Smooth muscle cell (in vitro differentiated cells): ENCODE results near the gene WNT7A. TPM values are rescaled to one million over a fixed set of nuclear protein-coding genes. Genes with fewer than 3 reads are reported as not detected.

Experiments used
- DNase-seq: peaks from one replicate; lab custom pipeline; 2025; ENCODE audit not compliant: unreplicated experiment; lab: John Stamatoyannopoulos, UW
- H2AFZ ChIP-seq: fragments of 200-600 bp; sonication (generic); 2 replicates; pipeline ENCODE4 v1.6.0; 2016; ENCODE audit warnings: antibody characterized with exemption, low read depth, mild to moderate bottlenecking
- H3F3A ChIP-seq: fragments of 200-600 bp; sonication (generic); 2 replicates; pipeline ENCODE4 v1.6.0; 2017; ENCODE audit warnings: antibody characterized with exemption, low read depth
- H3K27ac ChIP-seq: fragments of 200-600 bp; sonication (generic); 2 replicates; pipeline ENCODE4 v1.5.1; 2016; ENCODE audit warnings: low read depth, mild to moderate bottlenecking
- H3K27me3 ChIP-seq: fragments of 200-600 bp; sonication (generic); 2 replicates; pipeline ENCODE4 v1.6.1; 2016; ENCODE audit warnings: low read depth, mild to moderate bottlenecking
- H3K36me3 ChIP-seq: fragments of 200-600 bp; sonication (generic); 2 replicates; pipeline ENCODE4 v1.5.1; 2016; ENCODE audit warnings: low read depth
- H3K4me1 ChIP-seq: fragments of 200-600 bp; sonication (generic); 2 replicates; pipeline ENCODE4 v1.5.1; 2016; ENCODE audit warnings: low read depth
- H3K4me2 ChIP-seq: fragments of 200-600 bp; sonication (generic); 2 replicates; pipeline ENCODE4 v1.6.0; 2016; ENCODE audit warnings: mild to moderate bottlenecking
- H3K4me3 ChIP-seq: fragments of 200-600 bp; sonication (generic); 2 replicates; pipeline ENCODE4 v1.5.1; 2016; ENCODE audit warnings: mild to moderate bottlenecking
- H3K79me2 ChIP-seq: fragments of 200-600 bp; sonication (generic); 2 replicates; pipeline ENCODE4 v1.6.0; 2016; ENCODE audit warnings: low read depth, mild to moderate bottlenecking
- H3K9ac ChIP-seq: fragments of 200-600 bp; sonication (generic); 2 replicates; pipeline ENCODE4 v1.6.0; 2016; ENCODE audit warnings: low read depth
- H3K9me3 ChIP-seq: fragments of 200-600 bp; sonication (generic); replicated peaks from 2 replicates; pipeline ENCODE4 v1.5.1; 2016; ENCODE audit warnings: low read depth
- H4K20me1 ChIP-seq: fragments of 200-600 bp; sonication (generic); 2 replicates; pipeline ENCODE4 v1.6.0; 2016; ENCODE audit warnings: low read depth
- CTCF ChIP-seq: fragments of 200-600 bp; sonication (generic); IDR thresholded peaks from 2 replicates; pipeline ENCODE4 v1.5.1; 2017; ENCODE audit warnings: borderline replicate concordance, mild to moderate bottlenecking, antibody characterized with exemption; ENCODE audit not compliant: insufficient read depth, poor library complexity, severe bottlenecking
- WGBS: methylation state at CpG from one replicate; pipeline ENCODE4 v1.1.7; 2016; ENCODE audit warnings: low lambda C conversion rate; 5-methylcytosine and 5-hydroxymethylcytosine counted together
- polyA plus RNA-seq: library from polyadenylated mRNA; unstranded; fragments of >200 nt; fragmentation: Nextera tagmentation; extraction: Ambion mirVana; gene quantifications from 2 replicates; pipeline ENCODE4 v1.2.1, GENCODE V29; 2016
- total RNA-seq: library from RNA; depleted of rRNA; stranded (reverse); fragments of >200 nt; gene quantifications from 2 replicates; pipeline ENCODE4 v1.2.3, GENCODE V29; 2014

The WNT7A gene
- total and polyA plus RNA-seq, 2 experiments from 2014 or later = 0.18 to 0.24 TPM

DNA sequence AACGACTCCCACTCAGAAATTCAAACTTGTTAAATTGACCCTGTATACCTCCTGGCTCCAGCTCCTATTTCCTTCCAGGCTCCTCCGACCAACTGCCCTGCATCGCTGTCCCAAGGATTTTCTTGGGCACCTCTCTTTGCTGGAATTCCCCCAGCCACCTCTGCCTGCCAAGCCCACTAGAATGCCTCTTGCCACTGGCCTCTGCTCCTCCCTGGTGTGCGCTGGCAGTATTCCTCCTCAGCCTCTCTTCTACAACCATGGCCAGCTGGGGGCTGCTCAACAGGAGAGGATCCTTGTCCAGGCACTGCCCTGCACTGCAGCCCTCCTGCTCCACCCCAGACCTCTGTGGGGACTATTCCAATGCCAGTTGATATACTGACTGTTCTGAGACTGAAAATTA, 7.4 kb downstream of the WNT7A start:
- Histone ChIP-seq H3K36me3 (no peaks in the 10 kb centered on the region), H3K4me2 (no peak overlapping the region), H3F3A (no peaks in the 10 kb centered on the region), H2AFZ (no peak overlapping the region), H3K9ac (no peak overlapping the region), H3K4me3 (no peak overlapping the region), H3K27me3 (peaks cover 50% of the 10 kb centered on the region), H3K27ac (no peak overlapping the region), H3K9me3 (no peaks in the 10 kb centered on the region), H3K4me1 (no peaks in the 10 kb centered on the region), H3K79me2 (no peaks in the 10 kb centered on the region), H4K20me1 (no peaks in the 10 kb centered on the region)
- WGBS = 92% methylated on average over 4 of the region's 4 CpGs
- no peak for DNase-seq
- TF ChIP-seq CTCF = no peak

GRCh38 chr3:13871791-13872190, 8.1 kb downstream of the WNT7A start:
- no peak overlapping the region for H3K9ac ChIP-seq
- no peaks in the 10 kb centered on the region for H3K36me3 ChIP-seq
- DNase-seq = no peak
- no peaks in the 10 kb centered on the region for H3F3A ChIP-seq
- H3K4me3 ChIP-seq = no peak overlapping the region
- no peak overlapping the region for H3K4me2 ChIP-seq
- H3K27ac ChIP-seq = no peak overlapping the region
- H3K27me3 ChIP-seq = peaks cover 48% of the 10 kb centered on the region
- no peaks in the 10 kb centered on the region for H3K4me1 ChIP-seq
- WGBS = 91% methylated on average over 4 of the region's 4 CpGs
- H2AFZ ChIP-seq = no peak overlapping the region
- H4K20me1 ChIP-seq = no peaks in the 10 kb centered on the region
- no peak for TF ChIP-seq CTCF
- H3K9me3 ChIP-seq = no peaks in the 10 kb centered on the region
- H3K79me2 ChIP-seq = no peaks in the 10 kb centered on the region

DNA sequence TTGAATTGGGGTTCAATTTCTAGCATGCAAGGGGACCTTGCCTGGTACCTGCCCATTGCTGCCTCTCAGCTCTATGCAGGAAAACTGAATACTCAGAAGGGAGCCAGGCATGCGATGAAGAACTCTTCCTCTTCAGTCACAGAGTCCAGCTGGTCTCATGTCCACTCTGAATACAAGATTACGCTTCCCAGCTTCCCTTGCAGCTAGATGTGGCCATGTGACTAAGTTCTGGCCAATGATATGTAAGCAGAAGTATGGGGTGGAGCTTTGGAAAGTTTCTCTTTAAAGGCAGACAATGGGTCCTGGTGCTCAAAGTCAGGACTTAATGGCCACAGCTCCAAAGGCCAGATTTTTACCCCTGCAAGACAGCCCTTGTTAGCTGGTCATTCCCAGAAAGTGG, 9.0 kb downstream of the WNT7A start:
- Histone ChIP-seq H3K27ac (no peak overlapping the region), H3K36me3 (no peaks in the 10 kb centered on the region), H3K9ac (no peak overlapping the region), H3K9me3 (no peaks in the 10 kb centered on the region), H3K4me3 (no peak overlapping the region), H3K27me3 (peaks cover 39% of the 10 kb centered on the region), H3F3A (no peaks in the 10 kb centered on the region), H3K4me1 (no peaks in the 10 kb centered on the region), H3K79me2 (no peaks in the 10 kb centered on the region), H2AFZ (no peak overlapping the region), H3K4me2 (no peak overlapping the region), H4K20me1 (no peaks in the 10 kb centered on the region)
- WGBS = 94% methylated on average over 2 of the region's 2 CpGs
- TF ChIP-seq CTCF = no peak
- no peak for DNase-seq

DNA sequence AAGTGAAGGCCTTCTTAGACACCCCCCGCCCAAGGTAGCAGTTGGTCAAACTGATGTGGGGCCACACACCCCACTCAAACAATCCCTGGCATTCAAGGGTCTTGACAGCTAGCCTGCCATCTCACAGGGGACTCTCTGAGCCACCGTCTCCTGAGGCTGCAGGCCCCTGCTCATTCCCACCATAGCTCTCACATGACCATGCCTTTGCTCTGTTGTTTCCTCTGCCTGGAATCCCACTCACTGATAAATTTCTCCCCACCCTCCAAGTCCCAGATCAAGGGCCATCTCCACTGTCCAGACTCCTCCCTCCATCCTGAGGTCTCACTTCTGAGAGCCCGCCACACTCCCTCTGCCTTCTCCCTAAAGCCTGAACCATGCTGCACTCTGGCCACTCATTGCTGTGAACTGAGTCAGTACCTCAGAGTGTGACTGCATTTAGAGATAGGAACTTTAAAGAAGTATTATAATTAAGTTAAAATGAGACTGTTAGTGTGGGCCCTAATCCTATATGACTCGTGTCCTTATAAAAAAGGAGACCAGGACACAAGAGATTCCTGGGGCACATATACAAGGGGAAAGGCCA, 10.0 kb downstream of the WNT7A start:
- no peak overlapping the region for H3K27ac ChIP-seq
- WGBS = 47% methylated on average over 4 of the region's 4 CpGs
- H3K4me1 ChIP-seq = no peaks in the 10 kb centered on the region
- no peaks in the 10 kb centered on the region for H3K36me3 ChIP-seq
- H3K9ac ChIP-seq = no peak overlapping the region
- no peak overlapping the region for H3K4me3 ChIP-seq
- H3K4me2 ChIP-seq = no peak overlapping the region
- H3K79me2 ChIP-seq = no peaks in the 10 kb centered on the region
- no peaks in the 10 kb centered on the region for H3K9me3 ChIP-seq
- peaks cover 33% of the 10 kb centered on the region for H3K27me3 ChIP-seq
- no peak overlapping the region for H2AFZ ChIP-seq
- H4K20me1 ChIP-seq = no peaks in the 10 kb centered on the region
- no peak for DNase-seq
- no peak for TF ChIP-seq CTCF
- H3F3A ChIP-seq = no peaks in the 10 kb centered on the region
